DMS53 treated with DMSO at 0.1 percent for 48 hours (cell line): ENCODE results near the gene DGCR8.

Experiments used
- DNase-seq: peaks from one replicate; lab custom pipeline; 2025; ENCODE audit not compliant: unreplicated experiment; lab: John Stamatoyannopoulos, UW

DGCR8 gene

DNA sequence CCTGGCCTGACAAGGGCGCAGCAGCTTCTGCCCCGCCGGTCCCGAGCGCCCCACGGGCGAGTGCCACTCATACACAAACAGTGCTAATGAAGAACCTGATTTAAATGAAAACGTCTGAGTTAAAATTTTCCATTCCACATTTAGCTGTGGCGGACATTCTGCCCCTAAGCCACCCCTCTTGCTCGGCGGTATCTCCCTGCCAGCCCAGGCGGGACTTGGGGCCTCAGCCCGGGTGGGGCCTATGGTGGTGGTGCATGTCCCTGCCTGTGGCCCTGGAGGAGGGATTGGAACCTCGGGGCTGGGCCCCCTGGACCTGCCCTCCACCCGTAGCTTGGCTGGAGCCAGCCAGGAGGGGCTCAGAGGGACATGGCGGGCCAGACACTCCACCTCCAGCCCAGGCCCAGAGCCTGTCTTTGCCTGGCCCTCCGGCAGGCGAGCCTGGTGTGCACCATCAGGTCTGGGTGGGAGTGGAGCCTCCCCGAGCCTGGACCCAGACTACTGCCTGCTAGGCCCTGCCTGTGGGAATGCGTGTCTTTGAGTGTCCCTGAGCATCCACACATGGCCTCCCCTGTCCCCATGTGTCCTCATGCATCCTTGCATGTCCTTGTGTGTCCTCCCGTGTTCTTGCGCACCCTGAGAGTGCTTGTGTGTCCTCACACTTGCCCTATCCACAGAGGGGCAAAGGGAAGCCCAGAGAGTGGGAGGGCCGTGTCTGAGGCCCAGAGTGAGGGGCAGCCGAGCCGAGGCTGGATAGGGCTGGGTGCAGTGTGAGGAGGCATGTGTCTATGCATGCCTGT, 56.0 kb downstream of the DGCR8 start:
- no peak for DNase-seq

DNA sequence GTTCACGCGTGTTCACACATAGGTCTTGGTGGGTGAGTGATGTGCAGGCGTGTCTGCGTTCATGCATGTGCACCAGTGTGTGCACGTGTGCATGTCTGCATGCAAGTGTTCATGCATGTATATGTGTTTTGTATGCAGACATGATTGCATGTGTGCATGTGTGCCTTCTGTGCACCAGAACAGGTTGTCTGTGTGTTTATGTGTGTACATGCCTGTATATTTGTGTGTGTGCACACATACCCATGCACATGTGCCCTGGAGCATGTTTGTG, 56.5 kb downstream of the DGCR8 start:
- no peak for DNase-seq

DNA sequence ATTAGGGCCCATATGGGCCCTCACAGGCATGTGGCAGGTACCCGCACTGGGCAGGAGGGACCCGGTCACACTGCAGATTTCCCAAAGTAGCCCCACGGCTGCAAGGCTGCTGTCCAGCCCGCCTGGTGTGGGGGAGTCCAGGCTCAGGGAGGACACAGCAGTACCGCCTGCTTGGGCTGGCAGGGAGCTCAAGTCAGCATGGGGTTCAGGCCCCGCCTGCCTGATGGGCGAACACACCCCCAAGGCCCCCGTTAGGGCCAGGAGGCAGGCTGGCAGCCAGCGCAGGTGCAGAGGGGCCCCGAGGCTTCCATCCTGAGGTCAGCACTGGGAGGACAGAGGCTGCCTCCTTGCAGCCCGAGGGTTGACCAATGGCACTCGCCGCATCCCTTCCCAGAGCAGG, 57.1 kb downstream of the DGCR8 start:
- DNase-seq = no peak

DNA sequence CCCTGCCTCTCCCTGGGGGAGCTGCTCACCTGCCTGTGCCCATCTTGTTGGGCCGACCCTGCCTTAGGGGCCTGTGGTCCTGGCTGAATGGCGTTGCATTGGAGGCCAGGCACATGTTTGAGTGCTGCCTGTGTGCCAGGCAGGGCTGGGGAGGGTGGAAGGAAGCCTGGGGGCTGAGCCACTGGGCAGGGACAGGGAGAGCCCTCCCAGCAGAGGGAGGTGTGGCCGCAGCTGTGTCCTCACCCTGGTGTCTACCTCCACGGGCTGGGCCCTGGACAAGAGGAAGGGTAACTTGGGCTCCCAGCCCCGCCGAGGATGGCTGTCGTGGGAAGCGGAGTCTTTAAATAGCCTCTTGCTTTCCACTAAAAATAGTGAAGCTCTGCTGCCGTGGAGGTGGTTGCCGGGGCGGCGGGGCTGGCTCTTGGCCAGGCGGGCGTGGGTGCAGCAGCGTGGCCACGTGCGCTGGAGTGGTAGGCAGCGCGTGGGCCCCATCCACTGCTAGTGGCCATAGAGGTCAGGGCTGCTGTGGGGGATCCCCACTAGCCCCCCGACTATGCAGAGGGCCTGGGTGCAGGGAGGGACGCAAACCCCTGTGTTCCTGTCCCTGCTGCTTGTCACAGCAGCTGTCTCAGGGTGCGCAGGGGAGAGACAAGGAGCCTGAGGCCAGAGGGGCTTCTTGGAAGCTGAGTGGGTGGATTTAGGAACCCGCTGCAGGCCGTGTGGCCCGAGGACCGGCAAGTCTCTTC, 57.8 kb downstream of the DGCR8 start:
- DNase-seq = no peak

DNA sequence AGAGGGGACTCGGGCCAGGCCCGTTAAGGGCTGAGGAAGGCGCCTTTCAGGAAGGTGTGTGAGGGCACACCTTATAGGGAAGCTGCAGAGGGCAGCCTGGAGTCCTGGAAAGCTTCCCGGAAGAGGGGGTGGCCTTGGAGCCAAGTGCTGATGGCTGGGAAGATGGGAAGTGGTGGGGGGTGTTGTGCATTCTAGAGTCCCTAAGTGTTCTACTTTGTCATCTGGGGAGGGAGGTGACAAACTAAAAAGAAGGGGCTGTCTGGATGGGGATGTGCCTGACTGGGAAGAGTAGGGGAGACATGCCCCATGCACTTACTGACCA, 58.3 kb downstream of the DGCR8 start:
- no peak for DNase-seq

DNA sequence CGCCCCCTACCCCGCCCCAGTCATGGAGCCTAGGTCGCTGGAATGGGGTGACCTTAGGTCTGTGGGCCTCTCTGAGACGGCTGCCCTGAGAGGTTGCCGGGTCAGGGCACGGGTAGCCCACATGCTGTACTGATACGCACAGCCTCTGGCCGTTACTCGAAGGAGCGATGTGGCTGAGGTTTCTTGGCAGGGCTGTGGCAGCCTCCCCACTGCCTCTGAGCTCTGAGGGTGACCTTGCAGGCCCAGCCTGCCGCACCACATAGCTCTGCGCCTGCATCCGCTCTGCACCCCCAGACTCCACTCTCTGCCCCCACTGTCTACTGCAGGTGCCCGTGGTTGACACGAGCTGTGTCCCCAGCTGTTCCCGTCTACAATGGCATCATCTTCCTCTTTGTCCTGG, 58.8 kb downstream of the DGCR8 start:
- DNase-seq = no peak

DNA sequence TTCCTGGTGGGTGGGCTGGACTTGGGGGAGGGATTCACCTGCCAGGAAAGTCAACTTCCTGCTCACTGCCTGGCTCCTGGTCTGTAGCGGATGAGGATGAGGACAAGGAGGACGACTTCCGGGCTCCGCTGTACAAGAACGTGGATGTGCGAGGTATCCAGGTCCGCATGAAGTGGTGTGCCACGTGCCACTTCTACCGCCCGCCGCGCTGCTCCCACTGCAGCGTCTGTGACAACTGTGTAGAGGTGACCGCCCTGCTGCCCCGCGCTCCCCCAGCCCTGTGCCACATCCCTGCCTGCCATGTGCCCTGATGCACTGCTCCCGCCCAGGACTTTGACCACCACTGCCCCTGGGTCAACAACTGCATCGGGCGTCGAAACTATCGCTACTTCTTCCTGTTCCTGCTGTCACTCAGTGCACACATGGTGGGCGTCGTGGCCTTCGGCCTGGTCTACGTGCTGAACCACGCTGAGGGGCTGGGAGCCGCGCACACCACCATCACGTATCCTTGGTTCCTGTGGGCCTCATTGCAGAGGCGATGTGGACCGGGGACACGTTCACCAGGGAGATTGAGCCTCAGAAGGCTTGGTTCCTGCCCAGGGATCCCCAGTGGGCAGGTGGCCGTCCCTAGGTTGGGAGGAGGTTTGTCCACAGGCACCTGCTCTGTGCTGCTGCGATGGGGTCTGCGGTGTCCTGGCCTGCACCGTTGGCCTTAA, 59.5 kb downstream of the DGCR8 start:
- no peak for DNase-seq

DNA sequence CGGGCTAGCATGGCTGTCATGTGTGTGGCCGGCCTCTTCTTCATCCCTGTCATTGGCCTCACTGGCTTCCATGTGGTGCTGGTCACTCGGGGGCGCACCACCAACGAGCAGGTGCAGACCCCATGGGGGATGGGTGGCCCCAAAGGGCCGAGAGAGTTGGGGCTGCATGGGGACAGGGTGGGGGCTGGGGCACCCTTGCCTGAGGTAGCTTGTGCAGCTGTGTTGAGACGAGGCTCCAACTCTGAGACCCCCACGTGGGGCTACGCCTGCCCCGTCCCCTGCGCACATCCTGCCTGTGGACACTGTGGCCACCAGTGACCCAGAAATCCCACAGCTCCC, 60.0 kb downstream of the DGCR8 start:
- no peak for DNase-seq

DNA sequence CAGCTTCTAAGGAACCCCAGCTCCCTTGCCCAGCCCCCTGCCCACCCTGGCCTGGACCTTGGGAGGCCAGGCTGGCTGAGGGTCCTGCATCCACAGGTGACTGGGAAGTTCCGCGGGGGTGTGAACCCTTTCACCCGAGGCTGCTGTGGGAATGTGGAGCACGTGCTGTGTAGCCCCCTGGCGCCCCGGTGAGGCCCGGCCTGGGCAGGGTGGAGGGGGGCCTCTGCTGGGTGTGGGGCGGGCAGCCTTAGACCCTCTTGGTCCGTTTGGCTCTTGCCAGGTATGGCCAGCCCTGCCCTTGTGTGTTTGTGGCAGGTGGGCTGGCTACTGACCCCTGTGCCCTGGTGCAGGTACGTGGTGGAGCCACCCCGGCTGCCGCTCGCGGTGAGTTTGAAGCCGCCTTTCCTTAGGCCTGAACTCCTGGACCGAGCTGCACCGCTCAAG, 60.5 kb downstream of the DGCR8 start:
- no peak for DNase-seq

DNA sequence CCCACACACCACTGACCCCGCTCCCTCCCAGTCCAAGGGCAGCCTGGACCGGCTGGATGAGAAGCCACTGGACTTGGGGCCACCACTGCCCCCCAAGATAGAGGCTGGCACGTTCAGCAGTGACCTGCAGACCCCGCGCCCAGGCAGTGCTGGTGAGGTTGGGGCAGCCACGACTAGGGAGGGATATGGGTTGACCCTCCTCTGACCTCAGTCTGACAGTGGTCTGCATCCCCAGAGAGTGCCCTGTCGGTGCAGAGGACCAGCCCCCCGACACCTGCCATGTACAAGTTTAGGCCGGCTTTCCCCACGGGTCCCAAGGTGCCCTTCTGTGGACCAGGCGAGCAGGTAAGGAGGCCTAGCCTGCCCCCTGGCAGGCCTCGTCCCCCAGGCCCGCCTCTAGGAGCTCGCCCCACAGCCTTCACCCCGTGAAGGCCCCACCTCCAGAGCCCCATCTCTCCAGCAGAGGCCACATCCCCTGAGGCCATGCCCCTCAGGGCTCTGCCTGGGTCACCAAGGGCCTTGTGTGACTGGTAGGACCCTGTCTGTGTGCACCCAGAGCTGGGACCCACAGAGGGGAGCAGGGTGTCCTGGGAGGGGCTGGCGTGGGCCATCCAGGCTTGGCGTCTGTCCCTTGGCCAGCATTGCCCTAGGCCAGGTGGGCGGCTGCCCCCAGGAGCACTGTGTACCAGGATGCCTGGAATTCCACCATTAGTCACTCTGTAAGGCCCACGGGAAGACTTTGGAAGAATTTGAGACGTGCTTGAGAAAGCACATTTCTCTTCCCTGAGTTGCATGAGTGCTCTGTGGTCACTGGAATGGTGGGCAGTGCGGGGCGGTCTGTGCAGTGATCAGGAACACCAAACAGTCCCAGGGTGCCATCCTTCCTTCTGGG, 61.4 kb downstream of the DGCR8 start:
- no peak for DNase-seq

DNA sequence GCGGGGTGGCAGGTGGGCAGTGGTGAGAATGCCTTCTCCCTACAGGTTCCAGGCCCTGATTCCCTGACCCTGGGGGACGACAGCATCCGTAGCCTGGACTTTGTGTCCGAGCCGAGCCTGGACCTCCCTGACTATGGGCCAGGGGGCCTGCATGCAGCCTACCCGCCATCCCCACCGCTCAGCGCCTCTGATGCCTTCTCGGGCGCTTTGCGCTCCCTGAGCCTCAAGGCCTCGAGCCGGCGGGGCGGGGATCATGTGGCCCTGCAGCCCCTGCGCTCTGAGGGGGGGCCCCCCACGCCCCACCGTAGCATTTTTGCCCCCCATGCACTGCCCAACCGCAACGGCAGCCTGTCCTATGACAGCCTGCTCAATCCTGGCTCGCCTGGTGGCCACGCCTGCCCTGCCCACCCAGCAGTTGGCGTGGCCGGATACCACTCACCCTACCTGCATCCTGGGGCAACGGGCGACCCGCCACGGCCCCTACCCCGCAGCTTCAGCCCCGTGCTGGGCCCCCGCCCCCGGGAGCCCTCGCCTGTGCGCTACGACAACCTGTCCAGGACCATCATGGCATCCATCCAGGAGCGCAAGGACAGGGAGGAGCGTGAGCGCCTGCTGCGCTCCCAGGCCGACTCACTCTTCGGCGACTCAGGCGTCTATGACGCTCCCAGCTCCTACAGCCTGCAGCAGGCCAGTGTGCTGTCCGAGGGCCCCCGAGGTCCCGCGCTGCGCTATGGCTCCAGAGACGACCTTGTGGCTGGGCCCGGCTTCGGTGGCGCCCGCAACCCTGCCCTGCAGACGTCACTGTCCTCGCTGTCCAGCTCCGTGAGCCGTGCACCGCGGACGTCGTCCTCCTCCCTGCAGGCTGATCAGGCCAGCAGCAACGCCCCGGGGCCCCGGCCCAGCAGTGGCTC, 62.9 kb downstream of the DGCR8 start:
- DNase-seq = no peak

DNA sequence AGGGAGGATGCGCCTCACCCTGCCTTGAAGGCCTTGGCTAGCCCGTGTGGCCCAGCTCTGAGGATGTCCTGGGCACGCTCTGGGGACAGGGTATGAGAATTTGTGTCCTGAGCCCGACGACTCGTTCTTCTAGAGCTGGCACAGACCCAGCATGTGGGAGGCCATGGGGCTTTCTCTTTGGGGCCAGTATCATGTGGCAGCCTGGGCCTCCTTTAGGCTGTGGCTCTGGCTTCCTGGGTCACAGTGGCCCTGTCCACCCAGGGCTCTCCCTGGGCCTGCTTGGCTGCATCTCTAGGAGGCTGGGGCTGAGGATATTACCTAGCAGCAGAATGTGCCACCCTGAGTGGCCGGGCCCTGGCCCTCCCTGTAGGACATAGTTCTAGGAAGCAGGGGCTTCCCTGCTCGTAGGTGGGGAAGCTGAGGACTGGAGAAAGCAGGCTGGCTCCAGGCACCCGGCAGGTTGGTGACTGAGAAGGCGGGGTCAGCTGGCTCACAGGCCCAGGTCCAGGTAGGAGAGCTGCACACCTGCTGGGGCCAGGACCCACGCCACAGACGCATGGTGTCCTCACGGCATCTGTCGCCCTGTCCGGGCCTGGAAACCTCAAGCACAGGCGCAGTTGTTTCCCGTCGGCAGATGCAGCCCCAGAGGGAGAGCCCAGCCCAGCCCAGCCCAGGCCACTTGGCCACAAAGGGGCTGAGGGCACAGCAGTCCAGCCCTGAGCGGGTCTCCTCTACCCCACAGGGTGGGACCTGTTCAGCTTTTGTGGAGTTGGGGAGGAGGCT, 64.0 kb downstream of the DGCR8 start:
- no peak for DNase-seq

DNA sequence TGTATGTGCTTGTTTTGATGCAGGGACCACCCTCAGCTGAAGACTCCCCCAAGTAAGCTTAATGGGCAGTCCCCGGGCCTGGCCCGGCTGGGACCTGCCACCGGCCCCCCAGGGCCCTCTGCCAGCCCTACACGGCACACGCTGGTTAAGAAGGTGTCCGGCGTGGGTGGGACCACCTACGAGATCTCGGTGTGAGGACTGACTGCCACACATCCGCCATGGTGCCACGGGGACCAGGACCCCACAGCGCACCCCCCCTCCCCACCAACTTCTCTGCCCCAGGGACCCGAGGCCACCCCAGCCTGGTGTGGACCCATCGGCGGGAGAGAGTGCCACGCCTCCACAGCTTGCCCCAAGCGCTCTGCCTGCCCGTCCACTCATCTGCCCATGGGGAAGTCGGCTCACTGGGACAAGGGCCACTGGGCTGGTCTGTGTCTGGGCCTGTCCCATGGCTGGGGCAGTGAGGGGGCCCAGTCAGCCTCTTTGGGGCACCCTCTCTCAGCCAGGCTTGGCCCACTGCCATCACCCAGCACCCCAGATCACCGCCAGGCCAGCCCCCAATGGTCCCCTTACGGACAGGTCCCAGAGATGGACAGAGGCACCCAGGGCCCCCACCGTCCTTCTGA, 65.3 kb downstream of the DGCR8 start:
- no peak for DNase-seq

DNA sequence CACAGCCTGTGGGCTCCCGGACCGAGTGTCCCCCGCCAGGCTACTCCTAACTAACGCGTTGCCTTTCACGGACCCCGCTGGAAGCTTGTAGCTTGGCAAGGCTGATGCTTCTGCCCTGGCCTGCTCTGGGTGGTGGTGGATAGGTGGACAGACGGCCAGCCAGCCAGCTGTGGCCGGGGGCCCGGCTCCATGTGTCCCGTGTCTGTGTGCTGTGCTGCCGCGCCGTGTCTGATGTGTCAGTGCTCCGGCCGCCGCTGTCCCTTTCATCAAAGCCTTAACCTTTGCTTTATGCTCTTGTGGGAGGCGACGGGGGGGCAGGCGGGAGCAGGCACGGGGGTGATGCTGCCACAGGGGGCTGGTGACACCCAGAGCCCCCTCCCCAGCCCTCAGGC, 65.8 kb downstream of the DGCR8 start:
- no peak for DNase-seq

DNA sequence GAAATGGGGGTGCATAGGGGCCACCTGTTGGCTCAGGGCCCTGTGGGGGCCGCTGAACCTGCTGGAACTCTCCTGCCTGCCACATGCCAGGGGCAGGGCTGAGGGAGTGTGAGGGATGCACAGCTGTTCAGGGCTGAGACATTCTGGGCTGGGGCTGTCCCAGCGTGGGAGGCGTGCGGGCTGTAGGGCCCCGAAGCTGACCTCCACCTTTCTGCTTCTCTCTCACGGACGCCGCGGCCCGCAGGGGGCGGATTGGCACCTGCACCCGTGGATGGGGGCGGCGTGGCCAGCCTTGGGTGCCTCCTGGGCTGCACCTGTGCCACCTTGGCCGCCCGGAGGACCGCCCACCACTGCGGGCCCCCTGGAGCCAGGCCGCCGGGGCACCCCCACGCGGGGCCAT, 66.7 kb downstream of the DGCR8 start:
- no peak for DNase-seq

DNA sequence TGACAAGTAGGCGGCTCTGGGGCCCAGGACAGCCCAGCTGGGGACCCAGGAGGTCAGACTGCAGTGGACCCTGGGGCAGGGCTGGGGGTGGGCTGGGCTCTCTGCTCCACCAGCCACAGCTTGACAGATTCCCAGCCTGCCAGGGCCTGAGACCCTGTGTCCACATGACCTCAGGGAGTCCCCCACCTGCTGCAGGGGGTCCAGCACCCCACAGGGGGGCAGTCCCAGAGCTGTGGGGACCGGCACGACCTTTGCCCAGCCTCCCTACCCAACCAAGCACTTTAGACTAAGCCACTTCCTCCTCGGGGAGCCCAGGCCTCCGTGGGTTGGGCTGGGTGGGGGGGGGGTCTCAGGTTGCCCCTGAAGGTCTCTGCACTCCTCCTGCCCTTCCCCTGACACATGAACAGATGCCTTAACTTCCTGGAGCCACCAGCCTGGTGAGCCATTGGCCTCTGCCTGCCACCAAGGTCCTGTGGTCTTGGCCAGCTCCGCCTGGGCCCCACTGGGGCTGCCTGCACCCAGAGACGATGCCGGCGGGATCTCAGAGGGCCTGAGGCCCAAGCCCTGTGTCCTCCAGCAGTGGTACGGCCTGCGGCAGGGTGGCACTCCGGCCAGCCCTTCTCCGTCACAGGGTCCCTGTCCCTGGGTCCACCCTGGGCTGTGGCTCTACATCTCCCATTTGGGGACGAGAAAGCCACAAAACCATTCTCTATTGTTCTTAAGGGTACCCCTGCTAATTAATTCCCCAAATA, 67.4 kb downstream of the DGCR8 start:
- DNase-seq = no peak

DNA sequence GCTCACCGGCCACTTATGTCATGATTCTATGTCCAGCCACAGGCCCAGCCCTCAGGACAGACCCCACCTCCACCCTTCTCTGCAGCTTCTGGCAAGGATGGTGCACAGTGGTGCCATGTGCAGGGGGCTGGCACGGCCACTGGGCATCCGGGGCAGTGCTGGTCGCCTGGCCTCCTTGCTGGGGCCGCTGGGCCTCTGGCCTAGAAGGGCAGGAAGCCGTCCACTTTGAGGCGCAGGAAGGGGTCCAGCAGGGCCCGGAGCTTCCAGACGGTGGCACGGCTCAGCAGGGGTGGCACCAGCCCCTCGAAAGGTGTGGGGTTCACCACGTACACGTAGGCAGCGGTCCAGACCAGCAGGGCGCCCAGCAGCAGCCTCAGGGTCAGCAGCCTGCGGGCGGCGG, 68.4 kb downstream of the DGCR8 start:
- no peak for DNase-seq
